K562 (cell line): ENCODE data around the gene PAN2. TPM values are rescaled to one million over a fixed set of nuclear protein-coding genes. Genes with fewer than 3 reads are reported as not detected.
A peak's percentile ranks its signal among the peaks of the same experiment; 100 is the strongest.

Experiments used
- FOXJ2 ChIP-seq: fragments of 200-800 bp; sonication (Bioruptor generic); IDR thresholded peaks from 2 replicates; pipeline ENCODE4 v1.6.1; 2016; ENCODE audit warnings: missing genetic modification characterization, missing compliant biosample characterization
- FOXK1 ChIP-seq: sonication (generic); formaldehyde crosslinking; IDR thresholded peaks from 2 replicates; pipeline ENCODE4 v1.8.0; 2022; ENCODE audit warnings: missing genetic modification reagents, mild to moderate bottlenecking, borderline replicate concordance
- HDAC1 ChIP-seq, 2 experiments: fragments of 450-650 bp; IDR thresholded peaks; 2 replicates each; pipeline ENCODE4 v1.6.1; 2016 to 2017; ENCODE audit warnings: inconsistent platforms in 1 of 2, mild to moderate bottlenecking in 1 of 2, moderate library complexity in 1 of 2
- IRF2 ChIP-seq: sonication (generic); formaldehyde crosslinking; IDR thresholded peaks from 2 replicates; pipeline ENCODE4 v1.8.1; 2022; ENCODE audit warnings: mild to moderate bottlenecking, missing genetic modification reagents
- KDM2B ChIP-seq: fragments of 250-450 bp; sonication (Bioruptor Pico); IDR thresholded peaks from 2 replicates; pipeline ENCODE4 v1.8.0; 2021; ENCODE audit warnings: mild to moderate bottlenecking, moderate library complexity
- MEF2D ChIP-seq: conservative IDR thresholded peaks from 2 replicates; pipeline ENCODE4 v1.6.1; 2016; ENCODE audit warnings: low read depth, missing genetic modification characterization, missing compliant biosample characterization
- MTF1 ChIP-seq: fragments of 250-450 bp; sonication (Bioruptor Pico); IDR thresholded peaks from 2 replicates; pipeline ENCODE4 v1.9.0; 2021; ENCODE audit warnings: moderate library complexity, mild to moderate bottlenecking, inconsistent platforms, borderline replicate concordance
- NFYB ChIP-seq: IDR thresholded peaks from 2 replicates; pipeline ENCODE4 v1.6.1; 2011; ENCODE audit warnings: mild to moderate bottlenecking, moderate library complexity; ENCODE audit not compliant: insufficient read length; ENCODE audit errors: extremely low read depth
- NKRF ChIP-seq: fragments of 450-650 bp; IDR thresholded peaks from 2 replicates; pipeline ENCODE4 v1.6.1; 2016; ENCODE audit warnings: borderline replicate concordance
- PURB ChIP-seq: sonication (generic); formaldehyde crosslinking; IDR thresholded peaks from 2 replicates; pipeline ENCODE4 v1.9.0; 2021; ENCODE audit warnings: low read depth, mild to moderate bottlenecking, missing genetic modification reagents
- SMAD1 ChIP-seq: fragments of 150-350 bp; IDR thresholded peaks from 2 replicates; pipeline ENCODE4 v1.6.1; 2014; ENCODE audit warnings: low read length, low read depth; ENCODE audit not compliant: partially characterized antibody
- TBP ChIP-seq: optimal IDR thresholded peaks from 2 replicates; pipeline ENCODE3; 2011; ENCODE audit warnings: low read depth, low read length, improper control_type of control experiment
- TCFL5 ChIP-seq: fragments of 250-450 bp; sonication (Bioruptor Pico); conservative IDR thresholded peaks from 2 replicates; pipeline ENCODE4 v1.6.1; 2021; ENCODE audit warnings: mild to moderate bottlenecking, moderate library complexity, matching md5 sums
- ZNF76 ChIP-seq: fragments of 250-450 bp; sonication (Bioruptor Pico); IDR thresholded peaks from 2 replicates; pipeline ENCODE4 v1.4.0; 2020; ENCODE audit warnings: mild to moderate bottlenecking, moderate library complexity, borderline replicate concordance
- polyA plus RNA-seq, 8 experiments: library from polyadenylated mRNA; depleted of rRNA in 4 of 8; stranded (reverse) in 5 of 8; unstranded in 3 of 8; fragments of >200 nt; fragmentation: Nextera tagmentation in 2 of 8; fragmentation: Illumina TruSeq in 1 of 8; extraction: Ambion mirVana in 2 of 8; extraction: Trizol in 1 of 8; gene quantifications; 2 replicates each; pipeline versions ENCODE4 v1.2.1 to v1.2.3, GENCODE V29; 2011 to 2014; ENCODE audit warnings: inconsistent platforms in 1 of 8, missing spikeins in 1 of 8
- total RNA-seq, 7 experiments: library from RNA; depleted of rRNA in 6 of 7; stranded (reverse); fragments of >200 nt in 6 of 7; fragmentation: Illumina TruSeq in 2 of 7; extraction: Trizol in 2 of 7; gene quantifications; 2 replicates each; pipeline versions ENCODE4 v1.2.1 to v1.2.3, GENCODE V29; 2011 to 2021; ENCODE audit warnings: low replicate concordance in 1 of 7
- TF ChIP-seq, protein P1 (sequence below), 2 experiments: fragments of 450-650 bp; IDR thresholded peaks; 2 replicates each; pipeline ENCODE4 v1.6.1; 2016; ENCODE audit warnings: mild to moderate bottlenecking in 2 of 2, borderline replicate concordance in 1 of 2, low read depth in 1 of 2, moderate library complexity in 1 of 2
- TF ChIP-seq, protein P2 (sequence below): fragments of 250-450 bp; sonication (Bioruptor Pico); IDR thresholded peaks from 2 replicates; pipeline ENCODE4 v1.8.0; 2022; ENCODE audit warnings: inconsistent platforms

PAN2 gene
- total and polyA plus RNA-seq, 9 of the 15 experiments (the other 6 are each of a cell fraction or from before 2014, with no cell fraction given): 15.0 to 66.1 (median 25.9) TPM

DNA sequence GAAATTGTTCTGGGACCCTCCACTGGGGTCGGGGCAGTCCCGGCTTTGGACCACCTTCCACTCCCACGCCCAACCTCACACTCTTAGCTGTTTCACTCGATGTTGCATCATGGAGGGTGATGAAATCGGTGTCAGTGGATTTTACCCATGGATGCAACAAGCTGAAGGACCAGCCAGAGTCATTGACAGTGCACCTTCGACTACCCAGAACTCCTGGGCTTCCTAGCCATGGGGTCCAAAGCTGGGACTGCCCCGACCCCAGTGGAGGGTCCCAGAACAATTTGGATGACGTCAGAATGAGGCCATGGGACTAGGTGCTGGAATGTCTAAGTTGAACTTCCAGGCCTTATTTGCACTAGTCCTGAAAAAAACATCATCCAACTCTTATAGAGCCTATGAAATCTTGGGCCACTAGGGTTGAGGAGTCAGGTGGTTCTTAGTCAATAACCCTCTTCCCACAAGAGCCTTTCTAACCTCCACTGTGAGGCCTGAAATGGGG, 4.0 kb upstream of the PAN2 start (continued):
- TF ChIP-seq, protein P1, sequence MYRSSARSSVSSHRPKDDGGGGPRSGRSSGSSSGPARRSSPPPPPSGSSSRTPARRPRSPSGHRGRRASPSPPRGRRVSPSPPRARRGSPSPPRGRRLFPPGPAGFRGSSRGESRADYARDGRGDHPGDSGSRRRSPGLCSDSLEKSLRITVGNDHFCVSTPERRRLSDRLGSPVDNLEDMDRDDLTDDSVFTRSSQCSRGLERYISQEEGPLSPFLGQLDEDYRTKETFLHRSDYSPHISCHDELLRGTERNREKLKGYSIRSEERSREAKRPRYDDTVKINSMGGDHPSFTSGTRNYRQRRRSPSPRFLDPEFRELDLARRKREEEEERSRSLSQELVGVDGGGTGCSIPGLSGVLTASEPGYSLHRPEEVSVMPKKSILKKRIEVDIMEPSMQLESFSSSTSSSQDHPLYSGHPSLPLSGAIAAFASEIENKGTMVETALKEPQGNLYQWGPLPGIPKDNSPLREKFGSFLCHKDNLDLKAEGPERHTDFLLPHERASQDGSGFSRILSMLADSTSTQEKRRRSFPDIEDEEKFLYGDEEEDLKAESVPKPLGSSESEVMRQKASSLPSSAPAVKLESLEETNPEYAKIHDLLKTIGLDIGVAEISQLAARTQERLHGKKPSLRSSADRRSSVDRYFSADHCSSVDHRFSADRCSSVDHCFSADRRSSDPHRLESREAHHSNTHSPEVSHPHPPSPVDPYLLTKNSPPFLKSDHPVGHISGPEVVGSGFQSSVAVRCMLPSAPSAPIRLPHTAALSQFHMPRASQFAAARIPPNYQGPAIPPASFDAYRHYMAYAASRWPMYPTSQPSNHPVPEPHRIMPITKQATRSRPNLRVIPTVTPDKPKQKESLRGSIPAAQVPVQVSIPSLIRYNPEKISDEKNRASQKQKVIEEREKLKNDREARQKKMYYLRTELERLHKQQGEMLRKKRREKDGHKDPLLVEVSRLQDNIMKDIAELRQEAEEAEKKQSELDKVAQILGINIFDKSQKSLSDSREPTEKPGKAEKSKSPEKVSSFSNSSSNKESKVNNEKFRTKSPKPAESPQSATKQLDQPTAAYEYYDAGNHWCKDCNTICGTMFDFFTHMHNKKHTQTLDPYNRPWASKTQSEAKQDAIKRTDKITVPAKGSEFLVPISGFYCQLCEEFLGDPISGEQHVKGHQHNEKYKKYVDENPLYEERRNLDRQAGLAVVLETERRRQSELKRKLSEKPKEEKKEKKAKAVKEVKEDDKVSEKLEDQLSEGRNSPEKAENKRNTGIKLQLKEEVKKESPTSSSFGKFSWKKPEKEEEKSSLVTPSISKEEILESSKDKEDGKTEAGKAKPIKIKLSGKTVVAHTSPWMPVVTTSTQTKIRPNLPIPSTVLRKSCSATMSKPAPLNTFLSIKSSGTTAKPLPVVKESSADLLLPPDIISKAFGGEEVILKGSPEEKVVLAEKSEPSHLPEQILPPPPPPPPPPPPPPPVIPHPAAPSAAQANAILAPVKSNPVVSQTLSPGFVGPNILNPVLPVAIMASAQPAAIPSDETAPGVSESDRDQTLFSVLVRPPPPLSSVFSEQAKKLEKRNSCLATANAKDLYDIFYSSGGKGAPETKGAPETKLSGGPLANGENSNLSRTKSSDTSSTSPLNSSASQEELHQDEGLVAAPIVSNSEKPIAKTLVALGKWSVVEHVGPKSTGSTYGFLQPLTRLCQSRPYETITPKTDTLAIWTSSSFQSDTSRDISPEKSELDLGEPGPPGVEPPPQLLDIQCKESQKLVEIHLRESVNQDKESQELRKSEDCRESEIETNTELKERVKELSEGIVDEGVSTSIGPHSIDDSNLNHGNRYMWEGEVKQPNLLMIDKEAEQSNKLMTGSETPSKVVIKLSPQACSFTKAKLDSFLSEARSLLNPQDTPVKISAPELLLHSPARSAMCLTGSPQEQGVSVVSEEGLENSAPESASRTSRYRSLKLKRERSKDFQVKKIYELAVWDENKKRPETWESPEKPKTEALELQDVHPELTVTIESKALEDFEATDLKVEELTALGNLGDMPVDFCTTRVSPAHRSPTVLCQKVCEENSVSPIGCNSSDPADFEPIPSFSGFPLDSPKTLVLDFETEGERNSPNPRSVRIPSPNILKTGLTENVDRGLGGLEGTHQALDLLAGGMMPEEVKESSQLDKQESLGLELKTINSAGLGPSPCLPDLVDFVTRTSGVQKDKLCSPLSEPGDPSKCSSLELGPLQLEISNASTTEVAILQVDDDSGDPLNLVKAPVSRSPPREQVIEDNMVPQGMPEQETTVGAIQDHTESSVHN (IDR thresholded peaks at IDR 0.05; ENCODE audit: borderline replicate concordance in 1 of 2, low read depth in 1 of 2): 0 out of 4 replicates have a peak, but pooled peaks of 1 of the 2 experiments have one; percentile 27
- TF ChIP-seq KDM2B (CRISPR knock-in tag): no peak
- TF ChIP-seq ZNF76 (CRISPR knock-in tag): peak; percentile 76; the same call in 1 of the 2 replicates
- TF ChIP-seq HDAC1 (IDR thresholded peaks at IDR 0.05): no peak
- no peak for TF ChIP-seq NKRF
- TF ChIP-seq FOXK1: no peak
- 0 out of 2 replicates have a peak, but pooled peaks have one; percentile 17 for TF ChIP-seq MEF2D (tag)
- TF ChIP-seq MTF1: no peak
- no peak for TF ChIP-seq TBP
- TF ChIP-seq TCFL5 (CRISPR knock-in tag): no peak
- TF ChIP-seq NFYB: no peak
- TF ChIP-seq, protein P2, sequence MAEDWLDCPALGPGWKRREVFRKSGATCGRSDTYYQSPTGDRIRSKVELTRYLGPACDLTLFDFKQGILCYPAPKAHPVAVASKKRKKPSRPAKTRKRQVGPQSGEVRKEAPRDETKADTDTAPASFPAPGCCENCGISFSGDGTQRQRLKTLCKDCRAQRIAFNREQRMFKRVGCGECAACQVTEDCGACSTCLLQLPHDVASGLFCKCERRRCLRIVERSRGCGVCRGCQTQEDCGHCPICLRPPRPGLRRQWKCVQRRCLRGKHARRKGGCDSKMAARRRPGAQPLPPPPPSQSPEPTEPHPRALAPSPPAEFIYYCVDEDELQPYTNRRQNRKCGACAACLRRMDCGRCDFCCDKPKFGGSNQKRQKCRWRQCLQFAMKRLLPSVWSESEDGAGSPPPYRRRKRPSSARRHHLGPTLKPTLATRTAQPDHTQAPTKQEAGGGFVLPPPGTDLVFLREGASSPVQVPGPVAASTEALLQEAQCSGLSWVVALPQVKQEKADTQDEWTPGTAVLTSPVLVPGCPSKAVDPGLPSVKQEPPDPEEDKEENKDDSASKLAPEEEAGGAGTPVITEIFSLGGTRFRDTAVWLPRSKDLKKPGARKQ (CRISPR knock-in tag): no peak
- TF ChIP-seq PURB (CRISPR knock-in tag): no peak
- TF ChIP-seq SMAD1: no peak
- TF ChIP-seq FOXJ2 (tag): no peak
- no peak for TF ChIP-seq IRF2 (CRISPR knock-in tag)
